WTC11 (cell line): ENCODE results near the gene MCOLN1. TPM values are rescaled to one million over a fixed set of nuclear protein-coding genes. Genes with fewer than 3 reads are reported as not detected.
A peak's percentile ranks its signal among the peaks of the same experiment; 100 is the strongest.

ENCODE experiments used
- ATAC-seq: fragments of 200-7000 bp; cut with Tn5 transposase; 2 replicates; pipeline ENCODE4 v1.10.0; 2021; ENCODE audit warnings: mild to moderate bottlenecking, moderate library complexity
- CTCF ChIA-PET: fragments of 300-600 bp; sonication (Branson Sonifier 250); formaldehyde crosslinking; loops from one replicate; lab custom pipeline; 2021; ENCODE audit warnings: antibody characterized with exemption; lab: Charles Lee
- POLR2A ChIA-PET: fragments of 350-600 bp; sonication (Branson Sonifier 250); formaldehyde crosslinking; loops from one replicate; lab custom pipeline; 2021; ENCODE audit warnings: antibody characterized with exemption; lab: Charles Lee
- DNase-seq: peaks from one replicate; pipeline ENCODE4 v3.0.0; 2021; ENCODE audit warnings: low spot score
- H3K27ac Mint-ChIP-seq: 2 replicates; pipeline ENCODE4 v1.8.0; 2021; ENCODE audit warnings: mixed read lengths
- H3K27me3 Mint-ChIP-seq: 2 replicates; pipeline ENCODE4 v1.8.0; 2021; ENCODE audit warnings: low read depth, mild to moderate bottlenecking, moderate library complexity, mixed read lengths
- H3K36me3 Mint-ChIP-seq: 2 replicates; pipeline ENCODE4 v1.8.0; 2021; ENCODE audit warnings: mixed read lengths
- H3K4me1 Mint-ChIP-seq: 2 replicates; pipeline ENCODE4 v1.8.0; 2022; ENCODE audit warnings: mixed read lengths
- H3K4me3 Mint-ChIP-seq: 2 replicates; pipeline ENCODE4 v1.8.0; 2021; ENCODE audit warnings: mild to moderate bottlenecking, moderate library complexity, mixed read lengths
- H3K9me3 Mint-ChIP-seq: 2 replicates; pipeline ENCODE4 v1.8.0; 2021; ENCODE audit warnings: mixed read lengths
- AR ChIP-seq: fragments of 250-450 bp; sonication (Bioruptor Pico); IDR thresholded peaks from 2 replicates; pipeline ENCODE4 v1.9.0; 2021; ENCODE audit warnings: mild to moderate bottlenecking
- ATF6 ChIP-seq: sonication (generic); formaldehyde crosslinking; IDR thresholded peaks from 2 replicates; pipeline ENCODE4 v1.8.1; 2023; ENCODE audit warnings: mild to moderate bottlenecking, missing genetic modification reagents
- CREB1 ChIP-seq: sonication (generic); formaldehyde crosslinking; IDR thresholded peaks from 2 replicates; pipeline ENCODE4 v1.8.0; 2023; ENCODE audit warnings: mild to moderate bottlenecking, missing genetic modification reagents
- FOXP1 ChIP-seq: sonication (generic); formaldehyde crosslinking; IDR thresholded peaks from 2 replicates; pipeline ENCODE4 v1.8.0; 2022; ENCODE audit warnings: missing genetic modification reagents, mild to moderate bottlenecking, moderate library complexity, borderline replicate concordance
- HMGA2 ChIP-seq: fragments of 250-450 bp; sonication (Bioruptor Pico); IDR thresholded peaks from 2 replicates; pipeline ENCODE4 v1.4.0; 2021; ENCODE audit warnings: mild to moderate bottlenecking, moderate library complexity
- MYBL2 ChIP-seq: sonication (generic); formaldehyde crosslinking; IDR thresholded peaks from 2 replicates; pipeline ENCODE4 v1.8.1; 2023; ENCODE audit warnings: mild to moderate bottlenecking, moderate library complexity, missing genetic modification reagents
- PRDM15 ChIP-seq: sonication (generic); formaldehyde crosslinking; IDR thresholded peaks from 2 replicates; pipeline ENCODE4 v1.8.0; 2022; ENCODE audit warnings: missing genetic modification reagents
- PRRX2 ChIP-seq: fragments of 250-450 bp; sonication (Bioruptor Pico); IDR thresholded peaks from 2 replicates; pipeline ENCODE4 v1.8.0; 2021; ENCODE audit warnings: mild to moderate bottlenecking
- USF2 ChIP-seq: sonication (generic); formaldehyde crosslinking; IDR thresholded peaks from 2 replicates; pipeline ENCODE4 v1.8.1; 2023; ENCODE audit warnings: mild to moderate bottlenecking, missing genetic modification reagents, moderate library complexity
- ZNF423 ChIP-seq: fragments of 250-450 bp; sonication (Bioruptor Pico); IDR thresholded peaks from 2 replicates; pipeline ENCODE4 v2.1.2; 2022; ENCODE audit warnings: mild to moderate bottlenecking, moderate library complexity
- ZNF532 ChIP-seq: fragments of 250-450 bp; sonication (Bioruptor Pico); IDR thresholded peaks from 2 replicates; pipeline ENCODE4 v1.9.0; 2021; ENCODE audit warnings: mild to moderate bottlenecking, borderline replicate concordance
- total RNA-seq: library from RNA; stranded (reverse); gene quantifications from 3 replicates; pipeline ENCODE4 v1.2.3, GENCODE V29; 2021

The MCOLN1 gene
- total RNA-seq, 1 experiment from 2014 or later, result 19.7 TPM

GRCh38 chr19:7483720-7484201 lies 38.7 kb upstream of the MCOLN1 start:
- ChIA-PET POLR2A (interaction anchor here (1.1 kb wide), 1 partner anchor 23 kb away, joined by 8 read pairs; no protein-coding TSS in a partner anchor), CTCF (interaction anchor here (1.0 to 1.8 kb wide), 3 partner anchors 14 to 129 kb away, joined by 3 to 16 read pairs (median 9); a partner anchor contains a TSS)
- H3K27me3 Mint-ChIP-seq, result no peaks in the 10 kb centered on the region; the same call in 1 of the 2 replicates
- TF ChIP-seq AR (no peak), HMGA2 (no peak), PRDM15 (CRISPR knock-in tag) (no peak)
- peak overlapping the region; percentile 69 for H3K4me3 Mint-ChIP-seq
- no peaks in the 10 kb centered on the region for H3K9me3 Mint-ChIP-seq
- DNase-seq (no peak), ATAC-seq (no peak)
- no peaks in the 10 kb centered on the region; the same call in 1 of the 2 replicates for H3K36me3 Mint-ChIP-seq
- peaks cover 16% of the 10 kb centered on the region for H3K4me1 Mint-ChIP-seq
- H3K27ac Mint-ChIP-seq, result no peak overlapping the region

- no peak for ATAC-seq
- DNase-seq, result no peak
- POLR2A ChIA-PET, result no interaction called here
- Mint-ChIP-seq H3K4me3 (no peak overlapping the region), H3K36me3 (no peaks in the 10 kb centered on the region), H3K4me1 (peaks cover 20% of the 10 kb centered on the region), H3K27me3 (no peaks in the 10 kb centered on the region; the same call in none of the 2 replicates), H3K27ac (no peak overlapping the region), H3K9me3 (no peaks in the 10 kb centered on the region)
- TF ChIP-seq MYBL2 (CRISPR knock-in tag), result no peak
- no peak for TF ChIP-seq PRRX2
- TF ChIP-seq FOXP1 (CRISPR knock-in tag), result no peak
- TF ChIP-seq CREB1 (CRISPR knock-in tag), result no peak
- no peak for TF ChIP-seq ATF6
- TF ChIP-seq ZNF423 (CRISPR knock-in tag), result no peak
- no peak for TF ChIP-seq USF2
- TF ChIP-seq ZNF532 (CRISPR knock-in tag), result no peak
- CTCF ChIA-PET, result interaction anchor here (1.0 kb wide), 1 partner anchor 194 kb away, joined by 3 read pairs; the partner anchor contains the start of gene TRAPPC5
These were observed 35.5 kb upstream of the MCOLN1 start for GRCh38 chr19:7486923-7487322.
